HL-60 (cell line): ENCODE measurements around the gene SHC3.

Experiments used
- DNase-seq, 2 experiments: peaks; one replicate each; pipeline ENCODE4 v3.0.0-alpha.2; 2010 to 2020; ENCODE audit warnings: low read depth in 1 of 2, low spot score in 1 of 2
- H3K27ac ChIP-seq: fragments of 250-450 bp; sonication (Bioruptor Pico); replicated peaks from 2 replicates; pipeline ENCODE4 v1.5.1; 2020; ENCODE audit warnings: mild to moderate bottlenecking, moderate library complexity
- H3K27me3 ChIP-seq: fragments of 250-450 bp; sonication (Bioruptor Pico); 2 replicates; pipeline ENCODE4 v1.5.1; 2021; ENCODE audit warnings: mild to moderate bottlenecking, moderate library complexity; ENCODE audit not compliant: insufficient read depth, poor library complexity, severe bottlenecking
- H3K4me3 ChIP-seq: replicated peaks from 2 replicates; pipeline ENCODE4 v1.5.1; 2011; ENCODE audit warnings: mild to moderate bottlenecking, control low read depth, low read length; ENCODE audit not compliant: insufficient read depth
- CTCF ChIP-seq: IDR thresholded peaks from one replicate; pipeline ENCODE4 v1.5.1; 2011; ENCODE audit warnings: low read length, control low read depth, inconsistent platforms; ENCODE audit not compliant: insufficient read depth
- GABPA ChIP-seq: IDR thresholded peaks from 2 replicates; pipeline ENCODE4 v1.6.1; 2012; ENCODE audit warnings: low read depth
- POLR2AphosphoS5 ChIP-seq: IDR thresholded peaks from 2 replicates; pipeline ENCODE4 v1.6.1; 2012; ENCODE audit warnings: low read depth
- REST ChIP-seq: IDR thresholded peaks from 2 replicates; pipeline ENCODE4 v1.6.1; 2012; ENCODE audit warnings: low read depth; ENCODE audit not compliant: insufficient replicate concordance
- SPI1 ChIP-seq: IDR thresholded peaks from 2 replicates; pipeline ENCODE4 v1.6.1; 2012; ENCODE audit warnings: low read depth, mild to moderate bottlenecking, borderline replicate concordance

SHC3 gene

GRCh38 chr9:88988796-88989641 is 189.6 kb downstream of the SHC3 start:
- Histone ChIP-seq H3K27me3 (no peaks in the 10 kb centered on the region), H3K27ac (peak overlapping the region; percentile 82), H3K4me3 (no peak overlapping the region)
- TF ChIP-seq POLR2AphosphoS5: no peak
- TF ChIP-seq SPI1: peak; percentile 54; the same call in 1 of the 2 replicates
- no peak for TF ChIP-seq CTCF
- no peak for TF ChIP-seq GABPA
- no peak for TF ChIP-seq REST
- peak; percentile 70 to 72 for DNase-seq

GRCh38 chr9:88987661-88988060 is 191.0 kb downstream of the SHC3 start:
- no peak for TF ChIP-seq POLR2AphosphoS5
- no peak for TF ChIP-seq CTCF
- no peak for TF ChIP-seq SPI1
- no peak for TF ChIP-seq REST
- TF ChIP-seq GABPA: no peak
- H3K27ac ChIP-seq: peak overlapping the region; percentile 14; the same call in 1 of the 2 replicates
- no peak overlapping the region for H3K4me3 ChIP-seq
- no peaks in the 10 kb centered on the region for H3K27me3 ChIP-seq
- no peak for DNase-seq

GRCh38 chr9:88986776-88987175 is 191.8 kb downstream of the SHC3 start:
- TF ChIP-seq CTCF (no peak), GABPA (no peak), REST (no peak), POLR2AphosphoS5 (no peak), SPI1 (no peak)
- H3K27ac ChIP-seq: no peak overlapping the region
- DNase-seq: no peak

More at GRCh38 chr9:88986776-88987175, 191.8 kb downstream of the SHC3 start:
- no peak overlapping the region for H3K4me3 ChIP-seq
- no peaks in the 10 kb centered on the region for H3K27me3 ChIP-seq
